OCI-LY7 (cell line): Measurements from ENCODE around the gene FAM174B. TPM values are rescaled to one million over a fixed set of nuclear protein-coding genes. Genes with fewer than 3 reads are reported as not detected.

Experiments used
- BruUV-seq: library from RNA; stranded (reverse); fragments of 400-500 nt; replicated peaks from 2 replicates; lab custom pipeline; 2021; lab: Mats Ljungman, UMichigan
- CTCF ChIA-PET: fragments of 300-600 bp; sonication (Branson Sonifier 250); formaldehyde crosslinking; loops from one replicate; lab custom pipeline; 2022; ENCODE audit warnings: antibody characterized with exemption; ENCODE audit not compliant: unreplicated experiment; lab: Charles Lee
- POLR2A ChIA-PET: fragments of 300-600 bp; sonication (Branson Sonifier 250); formaldehyde crosslinking; loops from one replicate; lab custom pipeline; 2022; ENCODE audit warnings: antibody characterized with exemption; lab: Charles Lee
- DNase-seq: peaks from one replicate; pipeline ENCODE4 v3.0.0-alpha.2; 2015; ENCODE audit warnings: low spot score
- H2AFZ ChIP-seq: fragments of 200-600 bp; sonication (generic), shearing (Covaris generic); 2 replicates; pipeline ENCODE4 v1.6.1; 2014; ENCODE audit warnings: mild to moderate bottlenecking, antibody characterized with exemption, low read length, moderate library complexity
- H3K27ac ChIP-seq: fragments of 200-600 bp; sonication (generic); 2 replicates; pipeline ENCODE4 v1.5.1; 2014; ENCODE audit warnings: mixed run types, low read depth, mild to moderate bottlenecking, moderate library complexity, low read length, inconsistent platforms; ENCODE audit not compliant: poor library complexity, severe bottlenecking
- H3K36me3 ChIP-seq: fragments of 200-600 bp; sonication (generic); 2 replicates; pipeline ENCODE4 v1.6.1; 2014; ENCODE audit warnings: mild to moderate bottlenecking, antibody characterized with exemption, low read length, moderate library complexity, mixed read lengths; ENCODE audit not compliant: insufficient read depth
- H3K4me1 ChIP-seq: fragments of 200-600 bp; sonication (generic); 2 replicates; pipeline ENCODE4 v1.5.1; 2014; ENCODE audit warnings: mild to moderate bottlenecking, low read length; ENCODE audit not compliant: insufficient read depth, poor library complexity, severe bottlenecking
- H3K4me2 ChIP-seq: fragments of 200-600 bp; sonication (generic); 2 replicates; pipeline ENCODE4 v1.6.1; 2014; ENCODE audit warnings: mild to moderate bottlenecking, low read length
- H3K4me3 ChIP-seq: fragments of 200-600 bp; sonication (generic); 2 replicates; pipeline ENCODE4 v1.5.1; 2014; ENCODE audit warnings: mild to moderate bottlenecking, low read depth, low read length; ENCODE audit not compliant: poor library complexity, severe bottlenecking
- H3K79me2 ChIP-seq: fragments of 200-600 bp; sonication (generic); 2 replicates; pipeline ENCODE4 v1.6.1; 2016; ENCODE audit warnings: low read depth, mild to moderate bottlenecking, low read length, moderate library complexity, mixed read lengths; ENCODE audit not compliant: insufficient read depth
- H3K9me2 ChIP-seq: fragments of 200-600 bp; sonication (generic); 2 replicates; pipeline ENCODE4 v1.6.1; 2016; ENCODE audit warnings: mild to moderate bottlenecking, low read length, mixed read lengths; ENCODE audit not compliant: insufficient read depth
- H3K9me3 ChIP-seq: fragments of 200-600 bp; sonication (generic); 2 replicates; pipeline ENCODE4 v1.6.1; 2014; ENCODE audit warnings: mild to moderate bottlenecking, mixed run types, low read length, mixed read lengths
- H4K20me1 ChIP-seq: fragments of 200-600 bp; sonication (generic); 2 replicates; pipeline ENCODE4 v1.6.1; 2014; ENCODE audit warnings: mild to moderate bottlenecking, antibody characterized with exemption, low read length, moderate library complexity, mixed read lengths; ENCODE audit not compliant: insufficient read depth
- CTCF ChIP-seq: fragments of 200-600 bp; sonication (generic); conservative IDR thresholded peaks from 2 replicates; pipeline ENCODE4 v1.5.1; 2014; ENCODE audit warnings: mild to moderate bottlenecking, antibody characterized with exemption, low read length, moderate library complexity, mixed read lengths
- EZH2phosphoT487 ChIP-seq: fragments of 200-600 bp; sonication (generic); IDR thresholded peaks from 2 replicates; pipeline ENCODE4 v1.6.1; 2018; ENCODE audit warnings: low read depth, borderline replicate concordance, mild to moderate bottlenecking, mixed run types, antibody characterized with exemption, low read length, moderate library complexity, mixed read lengths
- intact Hi-C: fragments of 100-400 bp; cut with micrococcal nuclease; formaldehyde crosslinking; loops from one replicate; pipeline ENCODE4 v1.10.0; 2022; ENCODE audit not compliant: unreplicated experiment
- total RNA-seq, 2 experiments: library from RNA; depleted of rRNA in 1 of 2; stranded (reverse); fragments of >200 nt in 1 of 2; shearing (Covaris generic) in 1 of 2; gene quantifications; 2 replicates each; pipeline ENCODE4 v1.2.3, GENCODE V29; 2014 to 2022

Gene FAM174B
- total RNA-seq, 2 experiments from 2014 or later = 1.3 to 24.4 TPM

GRCh38 chr15:92681141-92681631, 25.6 kb upstream of the FAM174B start:
- intact Hi-C loops = no loop called here
- BruUV-seq = no TSS peak

GRCh38 chr15:92677999-92678398, 22.4 kb upstream of the FAM174B start:
- CTCF ChIA-PET = no interaction called here
- H3K79me2 ChIP-seq = no peaks in the 10 kb centered on the region
- no peaks in the 10 kb centered on the region for H3K4me1 ChIP-seq
- H3K36me3 ChIP-seq = no peaks in the 10 kb centered on the region
- intact Hi-C loops = no loop called here
- no peak overlapping the region for H2AFZ ChIP-seq
- no peak overlapping the region for H3K4me2 ChIP-seq
- H4K20me1 ChIP-seq = no peaks in the 10 kb centered on the region
- H3K4me3 ChIP-seq = no peak overlapping the region
- no TSS peak for BruUV-seq
- no peak overlapping the region for H3K27ac ChIP-seq
- no peak for DNase-seq
- POLR2A ChIA-PET = no interaction called here
- no peak for TF ChIP-seq CTCF
- no peak for TF ChIP-seq EZH2phosphoT487
- no peaks in the 10 kb centered on the region for H3K9me2 ChIP-seq
- no peaks in the 10 kb centered on the region for H3K9me3 ChIP-seq

More at GRCh38 chr15:92681141-92681631, 25.6 kb upstream of the FAM174B start:
- H3K9me2 ChIP-seq = no peaks in the 10 kb centered on the region
- no peaks in the 10 kb centered on the region for H3K36me3 ChIP-seq
- CTCF ChIA-PET = no interaction called here
- no peak overlapping the region for H3K27ac ChIP-seq
- TF ChIP-seq CTCF (no peak), EZH2phosphoT487 (no peak)
- H3K4me3 ChIP-seq = no peak overlapping the region
- POLR2A ChIA-PET = interaction anchor here (0.9 kb wide), 1 partner anchor 9 kb away, joined by 3 read pairs; no protein-coding TSS in a partner anchor
- DNase-seq = no peak
- no peaks in the 10 kb centered on the region for H3K4me1 ChIP-seq
- no peaks in the 10 kb centered on the region for H3K9me3 ChIP-seq
- no peaks in the 10 kb centered on the region for H4K20me1 ChIP-seq
- H2AFZ ChIP-seq = no peak overlapping the region
- no peaks in the 10 kb centered on the region for H3K79me2 ChIP-seq
- H3K4me2 ChIP-seq = no peak overlapping the region

GRCh38 chr15:92676561-92676960, 21.0 kb upstream of the FAM174B start:
- POLR2A ChIA-PET = no interaction called here
- intact Hi-C loops = no loop called here
- no peak overlapping the region for H3K27ac ChIP-seq
- no peaks in the 10 kb centered on the region for H3K9me3 ChIP-seq
- CTCF ChIA-PET = no interaction called here
- DNase-seq = no peak
- H3K4me1 ChIP-seq = no peaks in the 10 kb centered on the region
- no peak for TF ChIP-seq EZH2phosphoT487
- no peak for TF ChIP-seq CTCF
- no peak overlapping the region for H3K4me3 ChIP-seq
- H3K79me2 ChIP-seq = no peaks in the 10 kb centered on the region
- H3K9me2 ChIP-seq = no peaks in the 10 kb centered on the region
- H3K36me3 ChIP-seq = no peaks in the 10 kb centered on the region
- BruUV-seq = no TSS peak
- no peak overlapping the region for H2AFZ ChIP-seq
- no peaks in the 10 kb centered on the region for H4K20me1 ChIP-seq
- no peak overlapping the region for H3K4me2 ChIP-seq
